Measurements from ENCODE around the gene SNRPN.

DNA sequence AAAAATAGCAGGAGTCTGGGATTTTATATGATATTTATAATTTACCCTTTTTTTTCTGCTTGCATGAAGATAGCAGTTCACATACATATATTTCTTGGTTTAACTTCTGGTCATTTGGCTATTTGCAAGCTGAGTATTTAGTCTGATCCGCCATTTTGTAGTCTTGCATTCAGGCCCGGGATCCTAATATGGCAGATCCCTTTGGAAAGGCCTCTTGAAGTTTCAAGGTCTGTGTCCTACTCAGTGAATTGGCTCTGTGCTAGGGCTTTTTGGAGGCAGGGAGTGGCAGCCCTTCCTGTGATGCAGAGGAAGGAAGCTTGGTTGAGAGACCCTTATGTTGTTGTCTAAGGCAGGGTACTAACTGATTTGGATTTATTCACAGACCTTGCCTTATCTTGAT is 2.9 kb downstream of the SNRPN start:
- TF ChIP-seq CTCF (IDR thresholded peaks at IDR 0.05) (no peak), EP300 (IDR thresholded peaks at IDR 0.05) (no peak), POLR2A (IDR thresholded peaks at IDR 0.05) (no peak), POLR2AphosphoS5 (IDR thresholded peaks at IDR 0.05) (no peak)
